NCI-H446 treated with DMSO at 0.1 percent for 48 hours (cell line): Measurements from ENCODE around the gene CCDC40.
A peak's percentile ranks its signal among the peaks of the same experiment; 100 is the strongest.
"Not testable (repeated sequence)": the region's sequence is repeated elsewhere in the genome, so short reads cannot be mapped to it uniquely, and the experiment has no call there.

Experiments used
- DNase-seq: peaks from one replicate; lab custom pipeline; 2025; lab: John Stamatoyannopoulos, UW

The CCDC40 gene

GRCh38 chr17:80021600-80021999 is 14.8 kb upstream of the CCDC40 start:
- DNase-seq, result no peak

GRCh38 chr17:80023481-80024205 is 12.8 kb upstream of the CCDC40 start:
- peak; percentile 18 for DNase-seq

GRCh38 chr17:80024206-80024972 is 12.1 kb upstream of the CCDC40 start:
- DNase-seq, result no peak

- peak; percentile 41 for DNase-seq
These were observed 11.3 kb upstream of the CCDC40 start for GRCh38 chr17:80025140-80025539.

GRCh38 chr17:80025796-80026195 is 10.6 kb upstream of the CCDC40 start:
- no peak for DNase-seq

GRCh38 chr17:80026359-80027042 is 9.9 kb upstream of the CCDC40 start:
- no peak for DNase-seq

- DNase-seq, result no peak
These were observed 9.4 kb upstream of the CCDC40 start for GRCh38 chr17:80027043-80027435.

GRCh38 chr17:80028030-80028429 is 8.4 kb upstream of the CCDC40 start:
- DNase-seq, result peak; percentile 81

- DNase-seq, result peak; percentile 81
These were observed 7.0 kb upstream of the CCDC40 start for GRCh38 chr17:80029258-80029974.

- no peak for DNase-seq
These were observed 5.6 kb upstream of the CCDC40 start for GRCh38 chr17:80030730-80031410.

GRCh38 chr17:80031691-80032430 is 4.6 kb upstream of the CCDC40 start:
- DNase-seq, result no peak

GRCh38 chr17:80032614-80033171 is 3.7 kb upstream of the CCDC40 start:
- no peak for DNase-seq

GRCh38 chr17:80033840-80034239 is 2.6 kb upstream of the CCDC40 start:
- no peak for DNase-seq

GRCh38 chr17:80034791-80035686 is 1.4 kb upstream of the CCDC40 start:
- no peak for DNase-seq

GRCh38 chr17:80035687-80035936 is 830 bp upstream of the CCDC40 start, which contains the start of gene TBC1D16:
TBC1D16 (minus strand) TSS chr17:80035872; CDS start chr17:80013547, 22,325 bp downstream.
- DNase-seq, result no peak

GRCh38 chr17:80036715-80037477 is 454 bp downstream of the CCDC40 start:
- DNase-seq, result no peak

GRCh38 chr17:80043963-80044362 is 7.5 kb downstream of the CCDC40 start:
- DNase-seq, result no peak

- no peak for DNase-seq
These were observed 9.3 kb downstream of the CCDC40 start for GRCh38 chr17:80045703-80046102.

GRCh38 chr17:80046709-80047108 is 10.3 kb downstream of the CCDC40 start:
- DNase-seq, result not testable (repeated sequence)
